ENCODE results near the gene PTX3. TPM values are rescaled to one million over a fixed set of nuclear protein-coding genes. Genes with fewer than 3 reads are reported as not detected.

PTX3 gene
- total RNA-seq, 2 experiments from 2014 or later, result not detected

Other genes starting within 250 kb of the PTX3 start
- gene VEPH1, start 66.6 kb downstream of the PTX3 start, total RNA-seq, result not detected

Measured in activated naive CD4-positive, alpha-beta T cell treated with anti-CD3 and anti-CD28 coated beads for 36 hours (primary cell).